Skeletal muscle tissue (tissue), 4 donors: Measurements from ENCODE around the gene ZDHHC19. TPM values are rescaled to one million over a fixed set of nuclear protein-coding genes. Genes with fewer than 3 reads are reported as not detected.
"Not testable (repeated sequence)": the region's sequence is repeated elsewhere in the genome, so short reads cannot be mapped to it uniquely, and the experiment has no call there.

Experiments
- H3K27ac ChIP-seq: one replicate; pipeline ENCODE4 v1.7.0; 2013; ENCODE audit warnings: mild to moderate bottlenecking, low read depth, low read length, inconsistent platforms
- H3K27me3 ChIP-seq, 3 donors: one replicate each; pipeline ENCODE4 v1.7.0; 2013; ENCODE audit warnings: low read length in 3 of 3; ENCODE audit not compliant: control insufficient read depth in 3 of 3, insufficient read depth in 3 of 3
- H3K36me3 ChIP-seq, 3 donors: one replicate each; pipeline ENCODE4 v1.7.0; 2013; ENCODE audit warnings: low read length in 3 of 3; ENCODE audit not compliant: control insufficient read depth in 3 of 3, insufficient read depth in 3 of 3
- H3K4me1 ChIP-seq, 3 donors: one replicate each; pipeline ENCODE4 v1.7.0; 2013; ENCODE audit warnings: low read length in 3 of 3, mild to moderate bottlenecking in 3 of 3; ENCODE audit not compliant: control insufficient read depth in 3 of 3, insufficient read depth in 3 of 3
- H3K4me3 ChIP-seq, 3 donors: one replicate each; pipeline ENCODE4 v1.7.0; 2013; ENCODE audit warnings: low read length in 3 of 3
- H3K9ac ChIP-seq, 3 donors: one replicate each; pipeline ENCODE4 v1.7.0; 2013; ENCODE audit warnings: low read length in 3 of 3, mild to moderate bottlenecking in 3 of 3, moderate library complexity in 2 of 3, low read depth in 1 of 3
- H3K9me3 ChIP-seq, 3 donors: one replicate each; pipeline ENCODE4 v1.7.0; 2013; ENCODE audit warnings: low read length in 3 of 3; ENCODE audit not compliant: control insufficient read depth in 3 of 3
- total RNA-seq: library from RNA; depleted of rRNA; stranded (reverse); fragments of >200 nt; gene quantifications from one replicate; pipeline ENCODE4 v1.2.3, GENCODE V29; 2014
- donor health status: Osteomylitis.

ZDHHC19 gene
- total RNA-seq, 1 donor from 2014 or later, result not detected

DNA sequence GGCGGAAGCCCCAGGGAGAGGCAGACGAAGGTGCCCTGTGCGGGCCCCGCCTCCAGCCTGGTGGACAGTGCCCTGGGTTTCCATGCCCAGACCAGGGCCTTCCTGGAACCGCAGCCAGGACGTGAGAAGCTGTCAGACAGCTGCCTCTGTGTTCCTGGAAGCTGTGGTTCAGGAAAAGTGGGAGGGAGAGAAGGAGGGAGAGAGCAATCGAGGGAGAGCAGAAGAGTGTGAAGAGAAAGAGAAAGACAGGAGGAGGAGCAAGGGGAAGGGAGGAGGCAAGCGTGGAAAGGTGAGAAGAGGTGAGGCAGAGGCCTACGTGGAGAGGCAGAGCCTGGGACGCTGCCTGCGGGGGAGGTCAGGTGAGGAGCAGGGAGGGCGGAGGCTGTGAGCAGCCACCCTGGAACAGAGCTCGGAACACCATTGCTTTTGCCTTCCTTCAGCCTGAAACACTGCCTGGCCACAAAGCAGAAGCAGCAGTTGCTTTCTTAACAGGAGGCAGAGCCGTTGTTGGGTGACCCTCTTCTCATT lies 18.6 kb downstream of the ZDHHC19 start:
- H3K9me3 ChIP-seq, result no peaks in the 10 kb centered on the region
- peaks cover 10 to 24% (median 22%) of the 10 kb centered on the region in 3 donors for H3K4me1 ChIP-seq
- no peaks in the 10 kb centered on the region for H3K36me3 ChIP-seq
- no peaks in the 10 kb centered on the region for H3K27me3 ChIP-seq
- peak overlapping the region; percentile 15 to 46 (median 45) for H3K4me3 ChIP-seq
- peak overlapping the region; percentile 81 for H3K27ac ChIP-seq
- H3K9ac ChIP-seq, result peak overlapping the region; percentile 62 to 66 (median 66)

DNA sequence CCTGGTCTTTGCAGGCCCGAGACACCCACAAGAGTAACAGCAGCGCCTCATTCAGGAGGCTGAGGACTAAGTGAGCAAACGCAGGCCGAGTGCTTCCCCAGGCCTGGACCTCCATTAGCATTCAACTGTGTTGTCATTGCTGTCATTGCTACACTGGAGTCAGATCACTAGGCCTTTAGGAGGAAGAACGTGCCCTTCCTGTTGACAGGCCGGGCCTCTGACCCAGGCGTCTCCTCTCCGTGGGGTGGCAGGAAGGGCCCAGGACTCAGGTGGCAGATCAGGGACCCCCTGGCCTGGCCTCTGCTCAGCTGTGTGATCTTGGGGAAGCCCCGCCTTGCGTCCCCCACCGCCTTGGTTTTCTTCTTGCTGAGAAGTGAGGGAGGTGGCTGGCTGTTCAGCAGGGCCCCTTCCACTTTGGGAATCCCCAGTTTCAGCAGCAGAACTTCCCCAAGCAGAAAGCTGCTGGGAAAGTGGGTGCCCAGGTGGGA lies 19.1 kb downstream of the ZDHHC19 start:
- no peaks in the 10 kb centered on the region for H3K27me3 ChIP-seq
- H3K36me3 ChIP-seq, result no peaks in the 10 kb centered on the region
- no peak overlapping the region for H3K4me3 ChIP-seq
- peak overlapping the region; percentile 81 for H3K27ac ChIP-seq
- peaks cover 11 to 26% (median 24%) of the 10 kb centered on the region in 3 donors for H3K4me1 ChIP-seq
- no peaks in the 10 kb centered on the region for H3K9me3 ChIP-seq
- H3K9ac ChIP-seq, result peak overlapping the region in 2 of 3 donors; percentile 62 to 66

DNA sequence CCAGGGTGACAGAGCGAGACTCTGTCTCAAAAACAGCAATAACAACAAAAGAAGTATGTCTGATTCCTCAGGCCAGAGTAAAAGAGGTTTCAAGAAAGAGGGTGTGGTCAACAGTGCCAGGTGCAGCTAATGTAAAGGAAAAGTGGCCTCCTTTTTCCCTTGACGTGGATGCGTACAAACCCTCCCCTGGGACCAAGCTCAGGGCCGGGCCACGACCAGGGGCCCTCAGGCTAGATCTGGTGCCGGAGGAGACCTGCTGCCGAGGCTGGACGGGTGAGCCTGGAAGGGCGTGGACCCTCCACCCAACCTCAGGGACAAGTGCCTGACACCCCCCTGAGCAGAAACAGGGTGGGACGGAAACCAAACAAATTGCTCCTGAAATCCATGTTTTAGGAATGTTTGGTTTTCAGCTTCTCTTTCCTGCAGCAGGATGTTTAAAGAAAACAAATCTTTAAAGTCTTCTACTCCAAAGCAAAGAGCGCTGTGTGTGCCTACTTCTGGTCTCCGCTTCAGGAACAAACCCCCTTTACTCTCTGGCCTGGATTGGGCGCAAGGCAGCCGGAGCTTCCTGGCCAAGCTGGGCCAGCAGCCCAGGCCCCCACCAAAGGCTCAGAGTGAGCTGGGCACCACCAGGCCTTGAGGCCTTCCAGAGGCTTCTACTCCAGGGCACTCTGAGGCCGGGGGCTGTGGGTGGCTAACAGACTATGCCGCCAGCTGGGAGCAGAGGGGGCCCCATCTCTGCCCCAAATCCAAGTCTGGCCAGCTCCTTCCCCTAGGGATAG lies 21.4 kb downstream of the ZDHHC19 start:
- no peak overlapping the region for H3K4me3 ChIP-seq

DNA sequence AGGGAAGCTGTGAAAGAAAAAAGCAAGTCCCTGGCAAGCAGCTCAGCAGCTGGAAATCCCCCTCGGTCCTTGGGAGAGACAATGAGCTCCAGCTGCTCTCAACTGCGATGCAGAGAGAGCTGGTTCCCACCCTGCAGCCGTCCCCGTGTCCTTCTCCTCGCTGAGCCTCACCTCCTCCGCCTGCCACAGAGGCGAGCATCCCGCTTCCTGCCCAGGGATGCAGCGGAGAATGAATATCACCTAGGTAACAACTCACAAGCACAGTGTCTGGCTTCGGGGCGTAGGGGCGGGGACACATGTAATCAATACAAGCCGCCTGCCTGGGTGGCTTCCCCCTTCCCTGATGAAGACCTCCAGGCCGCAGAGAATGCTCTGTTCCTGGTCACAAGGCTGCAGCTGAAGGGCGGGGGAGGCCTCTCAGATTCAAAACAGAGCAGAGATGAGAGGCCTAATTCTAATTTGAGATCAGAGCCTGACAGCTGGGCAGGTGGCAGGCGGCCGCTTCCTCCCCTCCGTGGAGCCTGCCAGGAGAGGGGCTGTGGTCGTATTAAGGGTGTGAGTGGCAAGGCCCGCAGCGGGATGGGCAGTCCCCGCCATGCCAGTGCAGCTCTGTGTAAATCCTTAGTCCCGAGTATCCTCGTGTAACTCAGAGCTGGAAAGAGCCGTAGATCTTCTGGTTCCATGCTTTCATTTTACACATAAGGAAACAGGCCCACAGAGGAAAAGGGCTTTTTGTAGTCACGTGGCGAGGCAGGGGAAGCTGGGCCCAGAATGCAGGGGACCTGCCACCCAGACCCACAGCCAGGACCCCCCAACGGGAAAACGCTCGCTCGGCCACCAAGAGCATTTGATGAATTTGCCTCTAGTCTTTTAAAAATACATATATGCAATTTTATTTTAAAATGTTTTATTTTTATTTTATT lies 24.3 kb downstream of the ZDHHC19 start:
- Histone ChIP-seq H3K27ac (peak overlapping the region; percentile 67), H3K4me3 (peak overlapping the region; percentile 23 to 61 (median 37)), H3K9me3 (no peaks in the 10 kb centered on the region), H3K9ac (peak overlapping the region; percentile 48 to 76 (median 72)), H3K4me1 (peaks cover 9 to 16% (median 9%) of the 10 kb centered on the region in 3 donors), H3K27me3 (no peaks in the 10 kb centered on the region), H3K36me3 (no peaks in the 10 kb centered on the region)

More for the DNA sequence above, 21.4 kb downstream of the ZDHHC19 start:
- no peak overlapping the region for H3K9ac ChIP-seq
- no peak overlapping the region for H3K27ac ChIP-seq
- H3K27me3 ChIP-seq, result no peaks in the 10 kb centered on the region
- no peaks in the 10 kb centered on the region for H3K9me3 ChIP-seq
- peaks cover 18 to 34% (median 33%) of the 10 kb centered on the region in 3 donors for H3K4me1 ChIP-seq
- no peaks in the 10 kb centered on the region for H3K36me3 ChIP-seq

DNA sequence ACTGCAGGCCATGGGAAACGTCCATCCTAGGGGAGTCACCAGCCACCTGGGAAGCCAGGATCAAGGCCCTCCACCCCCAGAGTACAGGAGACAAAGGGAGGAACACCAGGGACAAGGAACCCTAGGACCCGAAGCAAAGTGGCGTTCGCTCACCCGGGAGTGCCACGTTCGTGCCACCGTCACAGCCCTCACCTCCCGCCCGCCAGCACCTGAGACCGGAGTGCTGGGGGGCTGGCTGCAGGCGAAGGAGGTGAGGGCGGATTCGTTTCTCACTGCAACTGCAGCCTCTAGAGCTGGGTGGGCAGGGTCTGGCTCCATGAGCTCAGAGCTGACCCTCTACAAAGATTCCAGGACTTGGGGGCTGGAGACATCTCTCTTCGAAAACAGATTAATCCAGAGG lies 26.3 kb downstream of the ZDHHC19 start:
- peaks cover 11 to 19% (median 11%) of the 10 kb centered on the region in 3 donors for H3K4me1 ChIP-seq
- no peak overlapping the region for H3K9ac ChIP-seq
- H3K27me3 ChIP-seq, result no peaks in the 10 kb centered on the region
- H3K9me3 ChIP-seq, result no peaks in the 10 kb centered on the region
- H3K4me3 ChIP-seq, result no peak overlapping the region
- H3K27ac ChIP-seq, result no peak overlapping the region
- no peaks in the 10 kb centered on the region for H3K36me3 ChIP-seq

DNA sequence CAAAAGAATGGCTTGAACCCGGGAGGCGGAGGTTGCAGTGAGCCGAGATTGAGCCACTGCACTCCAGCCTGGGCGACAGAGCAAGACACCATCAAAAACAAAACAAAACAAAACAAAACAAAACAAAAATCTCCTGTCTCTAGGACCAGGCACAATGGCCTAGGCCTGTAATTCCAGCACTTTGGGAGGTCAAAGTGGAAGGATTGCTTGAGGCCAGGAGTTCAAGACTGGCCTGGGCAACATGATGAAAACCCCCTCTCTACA lies 27.1 kb downstream of the ZDHHC19 start:
- H3K9me3 ChIP-seq, H3K27ac ChIP-seq, H3K36me3 ChIP-seq, H3K4me3 ChIP-seq, H3K9ac ChIP-seq, H3K27me3 ChIP-seq: not testable (repeated sequence)
- peaks cover 19 to 26% (median 19%) of the 10 kb centered on the region in 3 donors for H3K4me1 ChIP-seq

DNA sequence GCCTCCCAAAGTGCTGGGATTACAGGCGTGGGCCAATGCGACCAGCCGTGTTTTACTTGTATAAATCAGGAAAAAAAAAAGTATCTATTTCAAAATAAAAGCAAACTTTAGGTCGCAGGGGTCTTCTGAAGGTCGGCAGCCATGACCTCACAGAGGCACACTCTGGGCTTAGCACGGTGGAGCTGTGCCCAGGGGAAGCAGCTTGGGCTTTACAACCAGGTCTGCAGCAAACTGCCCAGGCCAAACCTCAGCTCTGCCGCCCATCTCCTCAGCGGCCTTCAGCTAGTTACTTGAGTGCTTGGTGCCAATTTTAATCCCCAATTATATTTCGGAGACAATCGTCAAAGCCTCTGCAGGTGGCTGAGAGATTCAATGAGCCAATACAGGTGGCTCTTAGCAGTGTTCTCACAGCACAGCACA lies 30.1 kb downstream of the ZDHHC19 start:
- no peak overlapping the region for H3K9ac ChIP-seq
- no peaks in the 10 kb centered on the region for H3K36me3 ChIP-seq
- peaks cover 11 to 17% (median 15%) of the 10 kb centered on the region in 3 donors for H3K4me1 ChIP-seq
- H3K27ac ChIP-seq, result no peak overlapping the region
- no peaks in the 10 kb centered on the region for H3K27me3 ChIP-seq
- no peaks in the 10 kb centered on the region for H3K9me3 ChIP-seq
- no peak overlapping the region for H3K4me3 ChIP-seq

DNA sequence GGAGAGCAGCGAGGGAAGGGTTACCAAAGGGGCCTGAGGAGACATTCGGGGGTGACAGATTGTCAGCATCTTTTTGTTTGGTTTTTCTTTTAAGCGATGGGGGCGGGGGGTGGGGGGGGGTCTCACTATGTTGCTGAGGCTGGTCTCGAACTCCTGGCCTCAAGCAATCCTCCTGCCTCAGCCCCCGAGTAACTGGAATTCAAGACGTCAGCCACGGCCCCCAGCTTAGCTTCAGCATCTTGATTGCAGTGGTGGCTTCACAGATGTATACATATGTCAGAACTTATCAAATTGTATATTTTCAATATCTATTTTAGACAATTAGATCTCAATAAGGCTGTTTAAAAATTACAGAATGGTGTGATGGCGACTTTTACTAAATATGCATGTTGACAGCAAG lies 30.9 kb downstream of the ZDHHC19 start:
- Histone ChIP-seq H3K9me3 (no peaks in the 10 kb centered on the region), H3K4me3 (peak overlapping the region in 1 of 3 donors; percentile 46), H3K27me3 (no peaks in the 10 kb centered on the region), H3K27ac (peak overlapping the region; percentile 53), H3K9ac (peak overlapping the region in 2 of 3 donors; percentile 63 to 66), H3K36me3 (no peaks in the 10 kb centered on the region), H3K4me1 (peaks cover 11 to 18% (median 15%) of the 10 kb centered on the region in 3 donors)

DNA sequence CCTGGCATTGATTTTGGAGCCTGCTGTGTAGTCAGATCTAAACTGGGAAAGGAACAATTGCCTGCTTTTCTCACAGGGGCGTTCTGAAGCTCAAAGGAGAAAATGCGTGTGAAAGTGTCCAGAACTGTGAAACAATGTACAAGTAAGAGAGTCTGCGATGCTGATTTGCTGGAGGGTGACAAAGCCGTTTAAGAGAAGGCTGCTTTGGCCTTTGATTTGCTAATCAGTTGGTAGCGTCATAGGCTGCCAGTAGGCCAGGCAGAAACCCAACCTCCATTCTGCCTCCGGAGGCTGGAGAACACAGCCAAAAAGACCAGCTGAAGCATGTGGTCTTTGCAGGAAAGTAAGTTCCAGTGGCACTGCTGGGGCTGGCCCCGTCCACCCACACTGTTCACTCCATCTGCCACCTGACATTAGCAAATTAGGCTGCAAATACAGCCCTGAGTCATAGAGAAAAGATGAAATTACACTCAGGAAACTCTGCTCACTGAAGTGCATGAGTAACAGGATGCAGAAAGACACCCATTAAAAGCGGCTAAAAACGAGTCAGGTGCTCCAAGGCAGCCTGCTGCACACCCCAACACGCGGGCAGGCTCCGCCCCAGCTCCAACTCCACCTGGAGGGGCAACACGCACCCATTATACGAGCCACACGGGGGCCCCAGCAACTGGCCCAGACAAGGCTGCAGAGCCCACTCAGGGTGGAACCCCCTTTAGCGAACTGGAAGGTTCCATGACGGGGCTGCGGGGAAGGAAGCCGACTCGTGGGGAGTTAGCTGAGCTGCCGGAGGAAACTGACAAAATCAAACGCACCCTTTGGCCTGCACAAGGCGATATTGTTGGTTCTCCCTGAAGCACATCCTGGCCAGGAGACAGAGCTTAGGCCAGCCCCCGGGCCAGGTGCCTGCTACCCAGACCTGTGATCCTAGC lies 31.6 kb downstream of the ZDHHC19 start:
- H3K27ac ChIP-seq, result peak overlapping the region; percentile 53
- peak overlapping the region; percentile 37 to 46 (median 46) for H3K4me3 ChIP-seq
- H3K4me1 ChIP-seq, result peaks cover 17 to 24% (median 19%) of the 10 kb centered on the region in 3 donors
- peak overlapping the region; percentile 63 to 70 (median 66) for H3K9ac ChIP-seq
- no peaks in the 10 kb centered on the region for H3K9me3 ChIP-seq
- no peaks in the 10 kb centered on the region for H3K27me3 ChIP-seq
- H3K36me3 ChIP-seq, result no peaks in the 10 kb centered on the region
